Measurements from ENCODE around the gene SETD1B.
"Not testable (repeated sequence)": the region's sequence is repeated elsewhere in the genome, so short reads cannot be mapped to it uniquely, and the experiment has no call there.

The SETD1B gene

DNA sequence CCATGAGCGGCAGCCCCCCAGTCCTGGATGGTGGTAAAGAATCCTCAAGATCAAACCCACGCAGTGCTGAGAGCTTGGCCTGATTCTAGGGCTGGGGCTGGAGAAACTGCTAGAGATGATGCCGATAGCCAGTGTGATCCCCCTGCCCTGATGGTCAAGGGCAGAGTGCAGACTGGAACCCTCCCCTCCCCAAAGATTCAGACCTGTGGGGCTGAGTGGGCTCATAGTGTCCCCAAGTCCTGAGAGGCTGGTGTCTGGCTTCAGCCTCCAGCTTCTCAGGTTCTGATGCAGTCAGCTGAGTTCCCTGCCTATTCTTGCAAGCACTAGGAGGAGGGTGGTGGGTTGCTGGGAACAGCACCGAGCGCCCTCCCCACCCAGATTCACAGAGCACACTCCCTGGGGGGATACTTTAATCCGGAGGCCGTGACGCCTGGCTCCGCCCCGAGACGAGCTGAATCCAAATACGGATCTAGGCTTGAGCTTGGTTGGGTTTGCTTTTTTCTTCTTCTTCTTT lies 22.3 kb upstream of the SETD1B start:
- no peak for DNase-seq

DNA sequence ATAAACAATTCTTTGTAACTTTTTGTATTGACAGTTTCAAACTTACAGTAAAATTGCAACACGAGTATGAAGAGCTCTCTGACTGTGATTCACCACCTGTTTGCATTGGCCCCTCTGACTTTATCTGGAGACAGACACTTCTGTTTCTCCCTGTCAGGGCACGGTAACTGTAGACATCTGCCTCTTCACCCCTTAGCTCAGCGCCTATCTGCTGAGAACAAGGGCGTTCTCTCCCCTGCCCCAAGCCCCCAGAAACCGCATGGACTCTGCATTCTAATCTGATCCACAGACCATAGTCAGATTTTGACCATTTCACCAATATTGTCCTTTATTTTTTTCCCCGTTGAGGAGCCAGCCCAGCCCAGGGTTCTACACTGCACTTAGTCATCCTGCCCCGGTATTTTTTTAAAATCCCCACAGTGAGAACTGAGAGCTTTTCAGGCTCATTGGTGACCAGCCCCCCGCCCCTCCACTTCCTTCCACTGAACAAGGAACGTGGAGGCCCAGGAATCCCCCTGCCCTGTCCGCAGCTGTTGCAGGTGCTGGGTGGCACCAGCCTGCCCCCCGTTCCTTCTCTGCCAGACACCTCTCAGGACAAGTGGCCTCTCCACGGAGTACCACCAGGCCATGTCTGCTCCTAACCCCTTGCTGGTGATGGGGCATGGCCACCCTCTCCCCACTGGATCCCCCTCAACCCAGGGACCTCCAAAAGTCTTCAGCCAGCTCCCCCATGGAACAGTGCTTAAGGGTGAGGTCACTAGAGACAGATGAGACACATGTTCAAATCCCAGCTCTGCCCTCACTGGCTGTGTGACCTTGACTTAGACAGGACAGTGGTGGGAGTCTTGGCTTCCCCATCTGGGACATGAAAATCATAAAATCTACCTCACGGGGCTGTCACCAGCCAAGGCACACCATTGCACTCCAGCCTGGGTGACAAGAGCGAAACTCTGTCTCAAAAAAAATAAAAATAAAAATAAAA lies 21.5 kb upstream of the SETD1B start:
- no peak for DNase-seq

DNA sequence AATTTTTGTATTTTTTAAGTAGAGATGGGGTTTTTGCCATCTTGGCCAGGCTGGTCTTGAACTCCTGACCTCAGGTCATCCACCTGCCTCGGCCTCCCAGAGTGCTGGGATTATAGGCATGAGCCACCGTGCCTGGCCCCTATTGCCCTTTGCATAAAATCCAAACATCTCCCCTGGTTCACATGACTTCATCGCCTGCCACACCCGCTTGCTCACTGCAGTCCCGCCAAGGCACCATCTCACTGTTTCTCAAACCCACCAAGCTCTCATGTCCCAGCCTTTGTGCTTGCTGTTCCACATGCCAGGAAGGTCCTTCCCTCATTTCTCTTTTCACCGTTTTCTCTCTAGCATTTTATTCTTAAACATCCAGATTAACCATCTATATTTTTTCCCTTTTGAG lies 20.0 kb upstream of the SETD1B start:
- DNase-seq: no peak

DNA sequence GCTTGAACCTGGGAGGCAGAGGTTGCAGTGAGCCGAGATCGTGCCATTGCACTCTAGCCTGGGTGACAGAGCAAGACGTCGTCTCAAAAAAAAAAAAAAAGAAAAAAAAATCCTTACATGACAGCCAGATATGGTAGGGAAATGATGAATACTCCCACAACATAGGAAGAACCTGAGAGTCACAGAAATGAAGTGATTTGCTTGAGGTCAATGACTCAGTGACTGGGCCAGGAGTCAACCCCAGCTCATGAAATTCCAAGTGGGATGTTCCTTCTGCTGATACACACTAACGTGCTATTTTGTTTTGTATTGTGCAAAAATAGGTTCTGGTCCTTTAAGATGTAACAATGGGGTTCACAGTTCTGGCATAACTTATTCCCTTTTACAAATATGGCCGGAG lies 19.3 kb upstream of the SETD1B start:
- no peak for DNase-seq

DNA sequence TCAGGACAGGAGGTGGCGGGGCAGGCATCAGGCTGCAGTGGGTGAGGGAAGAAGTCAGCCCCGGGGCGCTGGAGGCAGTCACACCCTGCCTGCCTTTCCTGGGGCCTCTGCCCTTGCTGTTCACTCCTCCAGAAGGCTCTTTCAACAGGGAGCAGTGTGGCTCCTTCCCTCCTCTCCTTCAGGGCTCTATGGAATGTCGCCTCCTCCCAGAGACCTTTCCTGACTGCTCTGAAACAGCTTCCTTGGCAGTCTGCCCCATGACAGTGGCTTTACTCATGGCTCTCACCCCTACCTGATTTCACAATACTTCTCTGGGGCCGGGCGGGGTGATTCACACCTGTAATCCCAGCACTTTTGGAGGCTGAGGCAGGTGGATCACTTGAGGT lies 17.4 kb upstream of the SETD1B start:
- no peak for DNase-seq

DNA sequence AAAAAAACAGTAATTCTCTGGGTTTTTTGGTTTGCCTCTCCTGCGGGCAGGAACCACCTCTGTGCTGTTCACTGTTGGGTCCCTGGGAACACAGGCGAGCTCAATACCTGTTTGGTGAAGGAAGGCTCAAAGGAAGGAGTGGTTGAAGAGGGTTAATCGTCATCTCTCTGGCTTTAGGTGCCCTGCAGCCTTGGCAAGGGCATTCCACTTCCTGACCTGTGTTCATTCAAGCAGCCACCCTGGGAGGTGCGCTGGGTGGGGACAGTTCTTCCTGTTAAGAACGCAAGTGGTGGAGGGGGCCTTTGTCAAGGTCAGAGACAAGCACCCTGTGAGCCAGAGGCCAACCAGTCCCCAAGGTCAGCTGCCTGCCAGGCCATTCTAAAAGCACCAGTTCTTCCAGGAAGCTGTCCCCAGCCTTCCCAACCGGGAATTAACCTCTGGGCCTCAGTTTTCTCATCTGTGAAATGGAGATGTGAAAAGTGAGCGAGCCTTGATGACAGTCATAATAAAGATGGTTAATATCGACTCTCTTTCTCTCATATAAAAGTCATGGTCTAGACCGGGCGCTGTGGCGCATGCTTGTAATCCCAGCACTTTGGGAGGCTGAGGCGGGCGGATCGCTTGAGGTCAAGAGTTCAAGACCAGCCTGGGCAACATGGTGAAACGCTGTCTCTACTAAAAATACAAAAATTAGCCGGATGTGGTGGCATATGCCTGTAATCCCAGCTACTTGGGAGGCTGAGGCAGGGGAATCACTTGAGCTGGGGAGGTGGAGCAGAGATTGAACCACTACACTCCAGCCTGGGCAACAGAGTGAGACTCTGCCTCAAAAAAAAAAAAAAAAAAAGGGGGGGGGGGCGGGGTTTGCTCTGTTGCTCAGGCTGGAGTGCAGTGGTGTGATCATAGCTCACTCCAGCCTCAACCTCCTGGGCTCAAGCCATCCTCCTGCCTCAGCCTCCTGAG lies 16.5 kb upstream of the SETD1B start:
- DNase-seq: no peak

DNA sequence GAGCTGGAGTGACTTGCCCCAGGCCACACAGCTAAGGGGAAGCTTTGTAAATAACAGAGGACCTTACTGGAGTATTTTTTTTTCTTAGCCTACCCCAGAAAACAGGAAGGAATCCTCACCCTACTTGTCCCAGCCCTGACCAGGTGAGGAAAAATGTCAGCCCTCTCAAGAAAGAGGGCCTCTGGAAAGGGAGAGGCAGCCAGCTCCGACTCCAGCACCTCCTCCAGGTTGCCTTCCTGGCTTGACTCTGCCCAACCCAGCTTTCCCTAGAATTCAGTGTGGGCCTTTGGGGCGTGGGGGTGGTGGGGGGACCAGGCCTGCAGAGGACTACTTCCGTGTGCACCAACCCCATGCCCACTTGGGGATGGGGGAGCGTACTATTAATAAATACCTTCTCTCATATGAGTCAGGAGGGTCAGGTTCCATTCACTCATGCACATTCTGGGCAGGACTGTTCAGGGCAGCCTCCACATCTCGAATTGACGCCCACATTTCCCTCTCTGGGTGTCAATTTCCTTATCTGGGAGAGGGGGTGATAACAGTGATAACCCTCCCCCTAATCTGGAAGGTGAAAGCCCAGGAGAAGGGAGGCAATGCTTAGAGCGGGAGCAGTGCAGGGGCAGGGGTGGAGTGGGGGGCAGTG lies 15.5 kb upstream of the SETD1B start:
- no peak for DNase-seq

DNA sequence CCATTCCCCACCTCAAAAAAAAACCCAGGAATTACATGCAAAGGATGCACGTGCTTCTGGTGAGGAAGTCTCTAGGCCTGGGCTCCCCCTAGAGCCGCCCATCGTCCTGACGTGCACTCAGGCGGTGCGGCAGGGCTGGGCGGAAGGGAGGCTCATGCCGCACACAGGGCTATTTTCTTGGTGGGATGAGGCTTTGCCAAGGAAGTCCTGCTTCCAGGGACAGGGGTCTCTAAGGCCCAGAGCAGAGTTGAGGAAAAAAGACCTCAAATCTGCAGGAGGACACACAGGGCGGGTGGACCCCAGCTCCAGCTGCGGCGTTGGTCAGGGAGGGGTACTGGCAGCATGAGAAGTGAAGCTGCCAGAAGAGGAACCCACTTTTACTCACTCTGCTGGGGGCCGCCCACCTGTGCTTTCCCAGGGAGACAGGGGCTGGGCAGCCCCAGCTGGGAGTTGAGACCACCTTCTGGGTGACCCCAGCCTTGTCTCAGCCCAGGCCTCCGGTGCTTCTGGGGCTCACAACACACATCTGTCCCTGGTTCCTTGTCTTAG lies 14.5 kb upstream of the SETD1B start:
- peak; percentile 74 to 77 for DNase-seq

DNA sequence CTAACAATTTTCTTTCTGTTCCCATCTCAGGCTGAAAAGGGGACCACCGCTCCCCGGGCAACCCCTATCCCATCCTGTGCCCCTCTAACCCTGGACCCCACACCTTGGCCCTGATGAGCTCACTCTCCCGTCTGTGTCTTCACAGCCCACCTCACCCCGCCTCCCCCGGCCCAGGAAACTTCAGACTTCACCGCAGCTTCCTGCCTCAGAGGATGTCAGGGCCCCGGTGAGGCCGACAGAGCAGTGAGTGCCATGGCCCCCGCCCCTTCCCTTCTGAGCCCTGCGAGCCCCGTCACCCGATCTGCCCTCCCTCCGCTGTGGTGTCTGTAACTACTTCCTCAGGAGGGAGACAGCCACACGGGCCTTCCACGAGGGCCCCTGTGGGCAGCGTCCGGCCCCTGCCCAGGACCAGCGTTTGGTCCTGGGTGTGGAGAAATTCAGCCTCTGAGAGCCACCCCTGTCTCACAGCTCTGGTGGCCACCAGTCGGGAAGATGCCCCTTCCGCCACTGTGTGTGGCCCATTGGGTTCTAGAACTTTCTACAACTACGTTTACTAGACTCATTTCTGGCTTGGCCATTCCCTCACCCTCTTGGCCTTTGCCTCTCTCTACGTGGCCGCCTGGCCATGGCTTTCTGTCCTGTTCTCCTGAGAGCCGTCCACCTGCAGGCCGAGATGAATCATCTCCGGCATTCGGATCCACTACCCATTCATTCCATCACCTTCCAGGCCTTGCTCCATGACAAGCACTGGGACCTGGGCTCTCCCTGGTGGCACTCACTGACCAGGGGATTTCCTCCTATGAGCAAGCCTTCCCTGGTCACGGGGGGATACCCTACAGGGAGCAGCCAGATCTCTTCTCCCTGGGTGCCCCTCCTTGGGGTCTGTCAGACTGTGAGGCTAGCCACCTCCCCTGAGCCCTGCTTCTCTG lies 13.7 kb upstream of the SETD1B start:
- DNase-seq: peak; percentile 97 to 99

DNA sequence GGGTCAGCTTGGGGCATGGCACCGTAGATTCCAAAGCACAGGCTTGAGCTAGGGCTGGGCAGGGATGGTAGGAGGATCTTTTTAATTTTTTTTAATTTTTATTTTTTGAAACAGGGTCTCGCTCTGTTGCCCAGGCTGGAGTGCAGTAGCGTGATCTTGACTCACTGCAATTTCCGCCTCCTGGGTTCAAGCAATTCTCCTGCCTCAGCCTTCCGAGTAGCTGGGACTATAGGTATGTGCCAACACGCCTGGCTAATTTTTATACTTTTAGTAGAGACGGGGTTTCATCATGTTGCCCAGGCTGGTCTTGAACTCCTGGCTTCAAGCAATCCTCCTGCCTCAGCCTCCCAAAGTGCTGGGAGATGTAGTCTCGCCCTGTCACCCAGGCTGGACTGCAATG lies 13.0 kb upstream of the SETD1B start:
- DNase-seq: not testable (repeated sequence)

DNA sequence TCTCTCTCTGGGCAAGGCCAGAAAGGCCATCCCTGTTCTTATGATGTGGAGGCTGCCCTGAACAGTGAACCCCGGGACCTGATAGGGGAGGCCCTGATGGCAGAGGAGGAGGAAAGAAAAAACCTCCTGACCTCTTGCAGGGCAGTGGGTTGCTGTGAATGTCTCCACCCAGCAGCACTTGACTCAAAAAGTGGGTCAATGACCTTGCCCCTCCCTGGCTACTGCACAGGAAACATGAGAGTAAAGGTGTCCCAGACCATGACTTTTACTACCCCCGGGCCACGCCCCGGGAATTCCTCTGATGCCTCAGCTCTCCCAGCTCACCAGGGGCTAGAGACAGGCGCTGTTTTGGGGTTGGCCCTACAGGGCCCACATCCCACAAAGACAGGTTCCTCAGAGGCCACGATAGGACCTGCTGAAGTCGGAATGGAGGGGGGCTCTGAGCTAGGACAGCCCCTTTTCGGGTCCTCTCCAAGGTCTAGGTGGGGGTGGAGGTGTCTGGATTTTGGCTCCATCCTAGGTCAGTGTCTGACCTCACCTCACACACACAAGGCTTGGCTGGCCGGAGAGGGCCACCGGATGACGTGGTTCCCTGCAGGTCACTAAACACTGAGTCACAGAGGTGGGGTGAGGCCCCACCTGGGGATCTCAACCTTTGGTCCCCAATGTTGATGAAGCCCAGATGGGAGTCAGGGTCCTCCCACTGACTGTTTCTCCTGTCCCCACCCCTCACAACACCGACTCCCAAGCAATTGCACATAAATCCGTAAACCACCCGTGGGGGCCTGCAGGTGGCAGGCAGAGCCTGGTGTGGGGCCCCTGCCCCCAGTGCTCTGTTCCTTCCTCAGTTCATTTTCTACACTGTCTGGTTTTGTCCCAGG lies 11.9 kb upstream of the SETD1B start:
- DNase-seq: no peak

DNA sequence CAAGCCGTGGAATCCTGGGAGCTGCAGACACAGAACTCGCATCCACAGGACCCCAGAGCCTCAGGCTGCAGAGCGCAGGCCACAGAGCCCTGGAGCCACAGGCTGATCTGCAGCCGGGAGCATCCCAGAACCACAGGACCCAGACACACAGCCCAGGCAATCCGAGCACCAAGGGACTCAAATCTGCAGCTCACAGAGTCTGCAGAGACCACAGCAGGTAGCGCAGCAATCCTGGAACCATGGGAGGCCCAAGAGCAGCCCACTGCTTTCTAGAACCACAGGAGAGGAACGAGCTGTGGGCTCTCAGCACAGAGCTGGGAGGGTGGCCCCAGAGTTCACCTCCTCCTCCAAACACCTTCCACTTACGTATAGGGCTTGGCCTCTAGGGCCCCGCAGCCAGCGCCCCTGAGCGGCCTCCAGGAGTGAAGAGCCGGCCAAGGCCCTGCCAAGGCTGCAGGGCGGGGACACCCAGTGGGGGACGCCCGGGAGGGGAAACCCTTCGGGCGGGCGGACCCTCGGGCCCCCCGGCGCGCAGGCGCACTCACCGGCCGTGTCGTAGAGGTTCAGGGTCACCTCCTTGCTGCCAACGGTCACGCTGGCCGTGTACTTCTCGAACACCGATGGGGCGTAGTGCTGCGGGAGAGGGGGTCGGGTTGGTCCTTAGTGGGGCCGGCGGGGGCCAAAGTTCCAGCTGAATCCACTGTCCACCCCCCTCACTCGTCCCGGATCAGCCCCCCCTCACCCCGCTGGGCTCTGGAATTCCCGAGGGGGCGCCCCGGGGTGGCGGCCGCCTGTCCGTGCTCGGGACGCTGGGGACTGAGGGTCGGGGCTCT lies 11.0 kb upstream of the SETD1B start:
- DNase-seq: peak; percentile 24 to 31

DNA sequence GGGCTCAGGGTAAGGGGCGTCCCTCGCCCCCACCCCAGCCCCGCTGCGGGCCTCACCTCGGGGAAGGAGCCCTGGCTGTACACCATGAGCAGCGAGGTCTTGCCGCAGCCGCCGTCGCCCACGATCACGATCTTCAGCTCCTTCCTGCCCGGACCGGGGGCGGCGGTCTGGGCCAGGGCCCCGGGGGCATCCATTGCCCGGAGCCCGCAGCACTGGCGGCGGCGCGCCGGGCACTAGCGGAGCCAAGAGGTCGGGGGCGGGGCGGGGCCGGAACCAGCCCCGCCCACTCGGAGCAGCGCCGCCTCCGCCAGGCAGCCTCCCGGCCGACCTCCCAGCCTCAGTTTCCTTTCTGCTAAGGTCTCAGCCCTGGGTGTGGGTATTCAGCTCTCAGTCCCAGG lies 10.4 kb upstream of the SETD1B start, which contains the start of gene RHOF:
Gene RHOF, minus strand, starts transcription at position 249 of the 398 bp plus-strand sequence. Its CDS starts 55 bp downstream, at position 194.
- DNase-seq: peak; percentile 72 to 73

DNA sequence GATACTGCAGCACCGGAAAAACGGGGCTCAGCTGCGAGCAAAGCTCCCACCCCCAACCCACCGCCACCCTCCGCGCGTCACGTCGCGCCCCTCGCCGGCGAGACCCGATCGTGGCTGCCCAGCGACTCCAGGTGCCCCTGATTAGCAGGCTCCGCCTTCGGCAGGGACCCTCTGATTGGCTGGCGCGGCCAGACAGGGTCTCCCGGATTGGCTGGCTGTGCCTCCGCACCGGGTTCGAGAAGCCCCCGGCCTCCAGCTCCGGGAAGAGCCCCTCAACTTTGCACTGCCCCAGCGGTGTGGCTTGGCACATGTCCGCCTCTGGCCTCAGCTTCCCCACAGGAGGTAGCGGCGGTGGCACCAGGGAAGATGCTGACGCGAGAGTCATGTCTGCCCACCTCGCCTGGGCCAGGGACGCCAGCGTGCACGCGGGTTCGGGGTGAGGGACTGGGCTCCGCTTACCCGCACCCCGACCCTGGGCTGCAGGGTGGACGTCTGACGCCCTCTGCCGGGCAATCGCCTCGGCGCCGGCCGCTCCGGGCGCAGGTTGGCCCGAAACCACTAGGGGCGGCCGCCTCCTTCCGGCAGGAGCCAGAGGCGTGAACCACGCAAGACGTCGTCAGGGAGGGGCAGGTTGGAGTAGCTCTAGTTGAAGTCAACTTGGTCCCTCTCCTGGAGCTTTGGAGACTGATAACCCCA lies 9.8 kb upstream of the SETD1B start:
- peak; percentile 90 to 94 for DNase-seq

DNA sequence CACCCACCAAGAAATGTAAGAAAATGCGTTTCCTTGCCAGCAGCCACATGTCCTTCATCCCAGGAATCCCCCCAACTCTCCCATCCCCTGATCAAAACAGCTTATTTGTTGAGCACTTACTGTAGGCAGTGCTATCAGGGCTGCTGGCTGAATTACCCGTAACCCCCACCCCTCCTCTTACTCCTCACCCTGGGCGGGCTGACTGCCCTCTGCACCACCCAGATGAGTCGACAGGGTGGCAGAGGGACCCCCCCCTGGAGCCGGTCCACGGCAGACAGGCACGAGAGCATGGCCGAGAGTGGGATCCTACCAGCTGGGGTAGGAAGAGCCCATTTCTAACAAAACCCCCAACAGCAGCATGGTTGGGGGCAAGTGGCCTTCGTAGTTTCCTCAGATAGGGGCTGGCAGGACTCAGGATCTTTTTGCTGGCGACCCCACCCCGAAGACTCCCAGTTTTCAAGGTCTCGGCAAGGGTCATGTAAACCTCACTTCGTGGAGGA lies 9.2 kb upstream of the SETD1B start:
- DNase-seq: no peak

DNA sequence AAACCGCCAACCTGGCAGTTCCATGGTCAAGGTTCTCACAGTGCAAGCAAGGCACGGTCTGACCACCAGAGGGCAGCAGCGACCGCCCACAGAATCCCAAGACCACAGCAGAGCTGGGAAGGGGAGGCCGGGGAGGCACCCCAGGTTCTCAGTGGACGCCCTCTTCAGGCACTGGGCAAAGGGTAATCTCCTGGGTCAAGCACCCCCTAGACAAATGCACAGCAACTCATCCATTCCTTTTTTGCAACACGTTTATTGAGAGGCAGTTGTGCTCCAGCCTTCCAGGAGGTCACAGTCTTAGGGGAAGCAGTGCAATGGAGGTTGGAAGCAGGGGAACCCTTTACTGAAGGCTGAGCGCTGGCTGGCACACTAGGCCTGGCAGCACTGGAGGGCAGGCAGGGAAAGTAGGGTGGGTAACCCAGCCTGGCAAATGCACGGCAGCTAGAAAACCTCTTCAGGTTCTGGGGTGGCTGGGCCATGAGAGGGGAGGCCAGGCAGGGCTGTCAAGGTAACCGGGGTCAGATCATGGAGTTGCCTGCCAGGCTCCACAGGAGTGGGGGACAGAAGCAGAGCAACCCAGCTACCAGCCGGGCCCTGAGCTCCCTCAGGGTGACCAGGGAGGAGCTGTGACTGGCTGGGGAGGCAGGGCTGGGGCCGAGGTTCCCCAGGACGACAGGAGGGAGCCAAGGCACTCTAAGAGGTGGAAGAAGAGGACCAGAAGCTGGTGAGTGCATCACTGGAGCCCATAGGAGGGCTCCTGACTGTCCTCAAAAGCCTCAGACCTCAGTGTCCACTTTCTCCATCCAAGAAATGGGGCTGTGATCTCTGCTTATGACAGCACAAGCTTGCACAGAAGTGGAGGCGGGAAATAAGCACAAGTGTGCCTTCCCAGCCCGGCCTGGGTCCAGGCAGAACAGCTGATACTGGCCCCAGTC lies 8.5 kb upstream of the SETD1B start:
- peak; percentile 46 to 57 for DNase-seq
